Upper lobe of left lung (tissue), 6 donors: Measurements from ENCODE around the gene RNU2-1. TPM values are rescaled to one million over a fixed set of nuclear protein-coding genes. Genes with fewer than 3 reads are reported as not detected.
"Not testable (repeated sequence)": the region's sequence is repeated elsewhere in the genome, so short reads cannot be mapped to it uniquely, and the experiment has no call there.

Source experiments
- ATAC-seq, 2 donors: fragments of 200-7000 bp; cut with Tn5 transposase; one replicate each; pipeline ENCODE4 v1.9.1; 2022; ENCODE audit warnings: mild to moderate bottlenecking in 2 of 2, moderate library complexity in 2 of 2; ENCODE audit not compliant: low FRiP score in 2 of 2
- DNase-seq, 2 donors: peaks; one replicate each; pipeline ENCODE4 v3.0.0-alpha.2; 2019 to 2020
- H3K27ac ChIP-seq, 4 donors: fragments of 200-600 bp; sonication (generic); one replicate each; pipeline ENCODE4 v1.5.1; 2016 to 2019
- H3K27me3 ChIP-seq, 4 donors: fragments of 200-600 bp; sonication (generic); one replicate each; pipeline ENCODE4 v1.5.1; 2017 to 2019
- H3K36me3 ChIP-seq, 4 donors: fragments of 200-600 bp; sonication (generic); one replicate each; pipeline ENCODE4 v1.5.1; 2016 to 2019
- H3K4me1 ChIP-seq, 4 donors: fragments of 200-600 bp; sonication (generic); one replicate each; pipeline ENCODE4 v1.5.1; 2018 to 2019
- H3K4me3 ChIP-seq, 4 donors: fragments of 200-600 bp; sonication (generic); one replicate each; pipeline ENCODE4 v1.5.1; 2017 to 2019; ENCODE audit warnings: mild to moderate bottlenecking in 2 of 4, moderate library complexity in 1 of 4
- H3K9me3 ChIP-seq, 4 donors: fragments of 200-600 bp; sonication (generic); one replicate each; pipeline ENCODE4 v1.5.1; 2018 to 2019
- EP300 ChIP-seq, 4 donors: sonication (generic); formaldehyde crosslinking; IDR thresholded peaks; one replicate each; pipeline ENCODE4 v1.5.1; 2017; ENCODE audit warnings: antibody characterized with exemption in 4 of 4, control low read depth in 2 of 4
- POLR2A ChIP-seq, 4 donors: fragments of 450-650 bp; IDR thresholded peaks; one replicate each; pipeline ENCODE4 v1.5.1; 2016 to 2017; ENCODE audit warnings: antibody characterized with exemption in 4 of 4, mild to moderate bottlenecking in 2 of 4
- POLR2AphosphoS5 ChIP-seq, 2 donors: sonication (generic); formaldehyde crosslinking; IDR thresholded peaks; one replicate each; pipeline ENCODE4 v1.5.1; 2017; ENCODE audit warnings: antibody characterized with exemption in 2 of 2
- WGBS, 2 donors: methylation state at CpG; one replicate each; pipeline ENCODE4 v1.1.5; 2017 to 2018; 5-methylcytosine and 5-hydroxymethylcytosine counted together
- total RNA-seq, 6 donors: library from RNA; depleted of rRNA in 4 of 6; stranded (reverse); fragments of >200 nt in 4 of 6; gene quantifications; one replicate each; pipeline versions ENCODE4 v1.1.0 to v1.2.1, GENCODE V29; 2016 to 2021
- TF ChIP-seq, protein P1 (sequence below), 6 experiments: fragments of 450-650 bp in 4 of 6; fragments of 200-600 bp in 2 of 6; sonication (generic) in 2 of 6; IDR thresholded peaks; one replicate each; pipeline ENCODE4 v1.5.1; 2016 to 2019; ENCODE audit warnings: antibody characterized with exemption in 6 of 6
- donor health status: DM: no; HTN: no; CAD: no; lungs with moderate emphysema.
- donor health status: DM: no; HTN: yes; CAD: no; lungs with severe emphysema.

The RNU2-1 gene
- total RNA-seq, 6 donors from 2014 or later: 5,003 to 8,653 TPM; not detected in 4

DNA sequence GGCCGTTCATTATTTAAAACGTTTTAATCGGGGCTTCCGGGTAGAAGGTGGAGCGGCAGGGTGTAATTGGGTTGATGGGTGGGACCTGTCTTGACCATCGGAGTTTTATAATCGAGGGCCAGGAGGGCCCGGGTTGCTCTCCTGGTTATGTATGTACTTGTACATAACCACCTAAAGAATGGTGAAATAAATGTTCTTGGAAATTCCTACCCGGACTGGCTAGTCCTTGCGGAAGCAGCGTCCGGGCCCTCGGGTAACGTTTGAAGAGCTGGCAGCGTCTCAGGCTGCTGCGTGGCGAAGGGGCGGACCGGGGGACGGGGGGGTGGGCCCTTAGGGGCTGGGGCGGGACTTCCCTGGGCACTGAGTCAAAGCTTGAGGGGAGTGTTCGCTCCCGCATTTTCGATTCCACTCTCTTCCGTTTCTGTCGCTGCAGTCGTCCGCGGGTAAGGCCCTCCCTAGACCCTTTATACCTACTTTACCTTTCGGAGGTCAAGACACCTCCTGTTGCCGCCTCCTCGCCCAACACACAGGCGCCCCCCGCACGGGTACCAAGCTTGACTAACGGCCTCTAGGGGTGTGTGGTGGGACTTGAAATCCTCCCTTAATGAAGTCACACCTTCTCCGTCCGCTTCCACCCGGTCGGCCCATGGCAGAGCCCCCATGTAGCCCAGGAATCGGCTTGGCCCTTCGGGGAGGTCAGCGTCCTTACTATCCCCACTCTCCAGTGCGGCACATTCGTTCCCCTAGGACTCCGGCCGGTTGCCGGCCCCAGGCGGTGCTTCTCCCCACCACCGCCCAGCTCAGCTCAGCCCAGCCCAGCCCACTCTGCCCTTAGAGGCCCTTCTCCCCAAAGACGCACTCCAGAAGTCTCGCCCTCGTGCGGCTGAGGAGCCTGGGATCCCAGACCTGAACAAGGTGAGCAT, 22.0 kb downstream of the RNU2-1 start, which contains the start of gene TMEM106A:
Gene TMEM106A, plus strand, starts transcription at position 396 of the 923 bp plus-strand sequence. CDS start 1,167 bp downstream, outside the sequence.
- no peaks in the 10 kb centered on the region for H3K27me3 ChIP-seq
- 1% methylated on average over 32 to 46 of the region's 54 CpGs for WGBS, 2 donors
- H3K27ac ChIP-seq: peak within 1 kb of the TSS; percentile 78 to 94 (median 90)
- DNase-seq (peak; percentile 83 to 91), ATAC-seq (peak; percentile 91 to 95)
- H3K4me3 ChIP-seq: peak within 1 kb of the TSS; percentile 61 to 73 (median 67)
- no peaks in the 10 kb centered on the region for H3K9me3 ChIP-seq
- TF ChIP-seq POLR2A (IDR thresholded peaks at IDR 0.05): peak in 1 of 4 donors; percentile 58
- TF ChIP-seq EP300 (IDR thresholded peaks at IDR 0.05): no peak
- peak; percentile 39 to 85 for TF ChIP-seq POLR2AphosphoS5 (IDR thresholded peaks at IDR 0.05)
- TF ChIP-seq, protein P1, sequence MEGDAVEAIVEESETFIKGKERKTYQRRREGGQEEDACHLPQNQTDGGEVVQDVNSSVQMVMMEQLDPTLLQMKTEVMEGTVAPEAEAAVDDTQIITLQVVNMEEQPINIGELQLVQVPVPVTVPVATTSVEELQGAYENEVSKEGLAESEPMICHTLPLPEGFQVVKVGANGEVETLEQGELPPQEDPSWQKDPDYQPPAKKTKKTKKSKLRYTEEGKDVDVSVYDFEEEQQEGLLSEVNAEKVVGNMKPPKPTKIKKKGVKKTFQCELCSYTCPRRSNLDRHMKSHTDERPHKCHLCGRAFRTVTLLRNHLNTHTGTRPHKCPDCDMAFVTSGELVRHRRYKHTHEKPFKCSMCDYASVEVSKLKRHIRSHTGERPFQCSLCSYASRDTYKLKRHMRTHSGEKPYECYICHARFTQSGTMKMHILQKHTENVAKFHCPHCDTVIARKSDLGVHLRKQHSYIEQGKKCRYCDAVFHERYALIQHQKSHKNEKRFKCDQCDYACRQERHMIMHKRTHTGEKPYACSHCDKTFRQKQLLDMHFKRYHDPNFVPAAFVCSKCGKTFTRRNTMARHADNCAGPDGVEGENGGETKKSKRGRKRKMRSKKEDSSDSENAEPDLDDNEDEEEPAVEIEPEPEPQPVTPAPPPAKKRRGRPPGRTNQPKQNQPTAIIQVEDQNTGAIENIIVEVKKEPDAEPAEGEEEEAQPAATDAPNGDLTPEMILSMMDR (IDR thresholded peaks at IDR 0.05): peak in 4 of 6 experiments; percentile 34 to 57 (median 39)
- H3K36me3 ChIP-seq: peaks cover 9 to 52% (median 30%) of the 10 kb centered on the region in 4 donors
- H3K4me1 ChIP-seq: peaks cover 14 to 24% (median 20%) of the 10 kb centered on the region in 4 donors

DNA sequence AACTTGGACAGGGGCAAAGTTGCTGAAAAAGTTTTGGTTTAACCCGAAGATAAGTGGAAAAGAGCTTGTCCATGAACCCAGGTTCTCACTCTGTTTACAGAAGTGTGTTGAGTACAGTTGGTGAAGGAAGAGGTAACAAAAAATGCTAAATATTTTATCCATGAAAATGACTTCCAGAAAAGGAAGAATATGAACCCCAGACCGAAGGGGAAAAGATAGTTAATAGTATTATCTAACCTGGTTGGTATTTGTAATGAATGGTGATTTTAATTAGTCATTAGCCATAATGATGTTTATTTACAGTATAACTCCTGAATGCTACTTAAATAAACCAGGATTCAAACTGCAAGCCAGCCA, 22.7 kb downstream of the RNU2-1 start:
- 13 to 14% methylated on average over 2 of the region's 2 CpGs for WGBS, 2 donors
- H3K36me3 ChIP-seq: peaks cover 9 to 51% (median 27%) of the 10 kb centered on the region in 4 donors
- peak overlapping the region; percentile 1 to 73 (median 67) for H3K4me3 ChIP-seq

GRCh38 chr17:43210576-43210975, 23.2 kb downstream of the RNU2-1 start:
- Histone ChIP-seq H3K27ac (peak overlapping the region; percentile 78 to 94 (median 90)), H3K36me3 (peaks cover 9 to 51% (median 24%) of the 10 kb centered on the region in 4 donors), H3K27me3 (no peaks in the 10 kb centered on the region), H3K4me1 (peaks cover 14 to 24% (median 20%) of the 10 kb centered on the region in 4 donors), H3K9me3 (no peaks in the 10 kb centered on the region), H3K4me3 (peak overlapping the region in 1 of 4 donors; percentile 73)
- WGBS, 2 donors: 59 to 65% methylated on average over 3 of the region's 3 CpGs
- TF ChIP-seq EP300 (IDR thresholded peaks at IDR 0.05) (no peak), POLR2A (IDR thresholded peaks at IDR 0.05) (no peak), POLR2AphosphoS5 (IDR thresholded peaks at IDR 0.05) (no peak)
- TF ChIP-seq, protein P1 (IDR thresholded peaks at IDR 0.05): no peak
- no peak for DNase-seq
- no peak for ATAC-seq

More for the DNA sequence above, 22.7 kb downstream of the RNU2-1 start:
- peak overlapping the region; percentile 78 to 94 (median 90) for H3K27ac ChIP-seq
- DNase-seq (no peak), ATAC-seq (no peak)
- H3K9me3 ChIP-seq: no peaks in the 10 kb centered on the region
- peaks cover 14 to 24% (median 20%) of the 10 kb centered on the region in 4 donors for H3K4me1 ChIP-seq
- no peaks in the 10 kb centered on the region for H3K27me3 ChIP-seq
- TF ChIP-seq POLR2A (IDR thresholded peaks at IDR 0.05) (no peak), EP300 (IDR thresholded peaks at IDR 0.05) (no peak), POLR2AphosphoS5 (IDR thresholded peaks at IDR 0.05) (no peak)
- TF ChIP-seq, protein P1 (IDR thresholded peaks at IDR 0.05): no peak

DNA sequence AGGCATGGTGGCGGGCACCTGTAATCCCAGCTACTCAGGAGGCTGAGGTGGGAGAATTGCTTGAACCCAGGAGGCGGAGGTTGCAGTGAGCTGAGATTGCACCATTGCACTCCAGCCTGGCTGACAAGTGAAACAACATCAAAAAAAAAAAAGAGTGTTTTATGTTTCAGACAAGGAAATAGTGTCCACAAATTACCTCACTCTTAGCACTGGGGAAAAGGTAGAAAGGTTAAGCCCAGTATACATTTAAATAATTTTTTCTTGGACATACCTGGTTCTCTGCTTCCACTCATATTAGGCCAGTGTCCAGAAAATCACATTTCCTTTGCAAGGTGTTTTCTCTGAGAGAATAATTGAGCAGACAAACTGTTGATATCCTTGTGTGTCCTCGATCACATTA, 30.8 kb downstream of the RNU2-1 start:
- H3K9me3 ChIP-seq, ATAC-seq, DNase-seq, H3K4me3 ChIP-seq, H3K4me1 ChIP-seq, H3K27me3 ChIP-seq, H3K27ac ChIP-seq: not testable (repeated sequence)
- 91 to 100% methylated on average over 3 of the region's 3 CpGs for WGBS, 2 donors
- H3K36me3 ChIP-seq: peaks cover 58 to 99% (median 83%) of the 10 kb centered on the region in 4 donors

DNA sequence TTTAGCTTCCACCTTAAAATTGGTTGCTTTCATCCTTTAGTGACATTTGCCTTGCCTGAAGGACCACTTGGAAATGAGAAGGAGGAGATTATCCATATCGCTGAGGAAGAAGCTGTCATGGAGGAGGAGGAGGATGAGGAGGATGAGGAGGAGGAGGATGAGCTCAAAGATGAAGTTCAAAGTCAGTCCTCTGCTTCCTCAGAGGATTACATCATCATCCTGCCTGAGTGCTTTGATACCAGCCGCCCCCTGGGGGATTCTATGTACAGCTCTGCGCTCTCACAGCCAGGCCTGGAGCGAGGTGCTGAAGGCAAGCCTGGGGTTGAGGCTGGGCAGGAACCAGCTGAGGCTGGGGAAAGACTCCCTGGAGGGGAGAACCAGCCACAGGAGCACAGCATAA, 33.6 kb downstream of the RNU2-1 start:
- Histone ChIP-seq H3K36me3 (peaks cover 80 to 100% (median 100%) of the 10 kb centered on the region in 4 donors), H3K4me1 (no peaks in the 10 kb centered on the region), H3K4me3 (no peak overlapping the region), H3K27me3 (no peaks in the 10 kb centered on the region), H3K27ac (no peak overlapping the region), H3K9me3 (no peaks in the 10 kb centered on the region)
- TF ChIP-seq POLR2A (IDR thresholded peaks at IDR 0.05): no peak
- no peak for TF ChIP-seq EP300 (IDR thresholded peaks at IDR 0.05)
- TF ChIP-seq, protein P1 (IDR thresholded peaks at IDR 0.05): no peak
- TF ChIP-seq POLR2AphosphoS5 (IDR thresholded peaks at IDR 0.05): no peak
- DNase-seq (no peak), ATAC-seq (no peak)
- WGBS, 2 donors: 84% methylated on average over 3 of the region's 4 CpGs
